Lower lobe of right lung (tissue), 2 donors: ENCODE results near the gene CCDC57. TPM values are rescaled to one million over a fixed set of nuclear protein-coding genes. Genes with fewer than 3 reads are reported as not detected.

ENCODE experiments used
- ATAC-seq, 2 donors: fragments of 200-7000 bp; cut with Tn5 transposase; one replicate each; pipeline ENCODE4 v1.9.1; 2020 to 2022; ENCODE audit warnings: mild to moderate bottlenecking in 2 of 2, moderate library complexity in 2 of 2
- DNase-seq: peaks from one replicate; pipeline ENCODE4 v3.0.0-alpha.2; 2020
- H3K27ac ChIP-seq: fragments of 200-600 bp; one replicate; pipeline ENCODE4 v1.8.0; 2022
- H3K27me3 ChIP-seq: fragments of 200-600 bp; one replicate; pipeline ENCODE4 v1.8.0; 2022; ENCODE audit warnings: low read depth
- H3K36me3 ChIP-seq: fragments of 200-600 bp; one replicate; pipeline ENCODE4 v1.8.0; 2022; ENCODE audit warnings: mild to moderate bottlenecking
- H3K4me1 ChIP-seq: fragments of 200-600 bp; one replicate; pipeline ENCODE4 v1.8.0; 2022
- H3K4me3 ChIP-seq: fragments of 200-600 bp; one replicate; pipeline ENCODE4 v1.8.0; 2022; ENCODE audit warnings: mild to moderate bottlenecking
- H3K9me3 ChIP-seq: fragments of 200-600 bp; one replicate; pipeline ENCODE4 v1.8.0; 2022
- CTCF ChIP-seq: fragments of 200-600 bp; IDR thresholded peaks from one replicate; pipeline ENCODE4 v1.8.0; 2022; ENCODE audit warnings: antibody characterized with exemption, mild to moderate bottlenecking
- intact Hi-C: fragments of 100-400 bp; cut with DNase I; formaldehyde crosslinking; loops from one replicate; pipeline ENCODE4 v1.11.0; 2022
- total RNA-seq: library from RNA; stranded (reverse); fragmentation: NEBNext Ultra II Directional; extraction: Animal tissue kit (Norgen Biotek cat#: 25700); gene quantifications from one replicate; pipeline ENCODE4 v1.2.1, GENCODE V29; 2021
- donor health status: DM: no; HTN: yes; CAD: no; lungs with severe emphysema.

Gene CCDC57
- total RNA-seq, 1 donor from 2014 or later: 63.4 TPM

DNA sequence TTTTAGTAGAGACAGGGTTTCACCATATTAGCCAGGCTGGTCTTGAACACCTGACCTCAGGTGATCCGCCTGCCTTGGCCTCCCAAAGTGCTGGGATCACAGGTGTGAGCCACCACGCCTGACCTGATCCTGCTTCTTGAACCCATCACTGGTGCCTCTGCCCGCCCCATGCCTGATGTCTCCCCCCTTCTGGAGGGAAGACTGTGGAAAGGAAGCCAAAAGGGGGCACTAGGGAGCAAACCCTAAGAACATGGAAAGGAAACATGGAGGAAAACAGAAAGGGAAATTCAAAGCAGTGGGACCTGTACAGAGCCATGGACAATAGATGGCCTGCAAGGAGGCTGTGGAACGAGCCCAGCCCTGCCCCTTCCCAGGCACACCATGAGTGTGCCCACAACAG is 83.5 kb downstream of the CCDC57 start:
- intact Hi-C loops: no loop called here
- Histone ChIP-seq H3K36me3 (no peaks in the 10 kb centered on the region), H3K9me3 (no peaks in the 10 kb centered on the region), H3K4me1 (no peaks in the 10 kb centered on the region), H3K27me3 (no peaks in the 10 kb centered on the region), H3K27ac (no peak overlapping the region), H3K4me3 (no peak overlapping the region)
- DNase-seq (no peak), ATAC-seq (no peak)
- no peak for TF ChIP-seq CTCF

GRCh38 chr17:82128287-82128686 is 84.4 kb downstream of the CCDC57 start:
- no peaks in the 10 kb centered on the region for H3K27me3 ChIP-seq
- ATAC-seq: no peak
- no peak overlapping the region for H3K27ac ChIP-seq
- peaks cover 2% of the 10 kb centered on the region for H3K36me3 ChIP-seq
- H3K4me3 ChIP-seq: no peak overlapping the region
- H3K9me3 ChIP-seq: no peaks in the 10 kb centered on the region
- no peaks in the 10 kb centered on the region for H3K4me1 ChIP-seq
- TF ChIP-seq CTCF: no peak
- no peak for DNase-seq
- intact Hi-C loops: no loop called here

DNA sequence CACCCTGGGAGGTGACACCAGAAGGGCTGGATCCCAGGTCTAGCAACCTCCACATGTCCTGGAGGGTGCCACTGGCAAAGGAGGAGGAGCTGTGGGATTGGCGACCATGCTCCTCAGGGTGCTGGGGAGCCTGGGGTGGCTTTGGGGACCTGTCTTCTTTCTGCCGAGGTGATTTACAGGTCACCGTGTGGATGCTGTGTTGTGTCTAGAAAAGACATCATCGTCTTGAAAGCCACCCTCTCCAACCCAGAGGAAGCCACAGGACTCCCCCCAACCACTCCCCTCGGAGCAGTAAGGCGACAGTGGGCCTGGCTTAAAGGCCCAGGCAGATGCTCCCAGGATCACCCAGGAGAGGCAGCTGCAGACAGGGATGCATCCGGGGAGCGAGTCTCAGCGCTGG is 84.9 kb downstream of the CCDC57 start:
- Histone ChIP-seq H3K27me3 (no peaks in the 10 kb centered on the region), H3K4me3 (no peak overlapping the region), H3K27ac (no peak overlapping the region), H3K36me3 (peaks cover 3% of the 10 kb centered on the region), H3K4me1 (no peaks in the 10 kb centered on the region), H3K9me3 (no peaks in the 10 kb centered on the region)
- ATAC-seq: no peak
- TF ChIP-seq CTCF: no peak
- intact Hi-C loops: no loop called here
- DNase-seq: no peak

DNA sequence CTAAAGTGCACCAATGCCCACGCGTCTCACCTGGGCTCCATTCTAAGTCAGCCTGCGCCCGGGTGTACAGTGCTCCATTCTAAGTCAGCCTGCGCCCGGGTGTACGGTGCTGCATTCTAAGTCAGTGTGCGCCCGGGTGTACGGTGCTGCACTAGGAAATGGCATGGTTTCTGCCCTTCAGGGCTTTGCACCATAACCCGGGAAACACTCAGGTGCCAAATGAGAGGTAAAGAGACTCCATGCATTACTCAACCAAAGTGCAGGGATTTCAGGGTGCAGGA is 85.4 kb downstream of the CCDC57 start:
- Histone ChIP-seq H3K9me3 (no peaks in the 10 kb centered on the region), H3K36me3 (peaks cover 3% of the 10 kb centered on the region), H3K4me1 (no peaks in the 10 kb centered on the region), H3K4me3 (no peak overlapping the region), H3K27ac (no peak overlapping the region), H3K27me3 (no peaks in the 10 kb centered on the region)
- no peak for TF ChIP-seq CTCF
- intact Hi-C loops: no loop called here
- DNase-seq (no peak), ATAC-seq (peak in 1 of 2 donors; percentile 7)

DNA sequence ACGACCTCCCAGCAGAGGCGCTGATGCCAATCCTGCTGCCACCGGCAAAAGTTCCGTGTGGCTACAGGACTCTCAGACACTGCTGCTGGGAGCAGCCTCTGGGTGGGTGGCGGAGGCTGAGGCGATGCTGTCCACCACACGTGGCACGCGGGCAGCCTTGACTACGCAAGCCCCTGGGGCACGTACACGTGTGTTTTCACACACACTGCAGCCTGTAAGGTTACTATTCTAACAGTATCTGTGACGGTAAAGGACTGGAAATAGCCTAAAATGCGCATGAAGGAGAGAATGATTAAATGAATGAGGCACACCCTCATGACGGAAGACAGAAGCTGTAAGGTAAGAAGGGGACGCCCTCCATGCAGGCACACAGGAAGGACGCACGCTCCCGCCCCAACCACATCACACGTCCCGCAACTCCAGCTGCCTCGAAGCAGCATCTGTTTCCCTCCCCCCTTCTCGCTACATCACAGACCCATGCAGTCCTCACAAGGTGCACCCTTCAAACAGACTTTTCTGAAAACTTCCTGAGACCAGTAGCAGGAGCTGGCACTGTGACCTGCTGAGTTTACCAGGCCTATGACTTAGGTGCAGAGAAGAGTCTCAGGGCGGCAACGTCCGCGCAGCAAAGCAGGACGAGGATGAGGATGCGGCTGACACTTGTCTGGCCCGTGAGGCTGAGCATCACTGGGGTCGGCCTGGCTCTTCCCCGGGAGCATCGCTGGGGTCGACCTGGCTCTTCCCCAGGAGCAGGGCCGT is 85.9 kb downstream of the CCDC57 start:
- intact Hi-C loops: no loop called here
- H3K27ac ChIP-seq: no peak overlapping the region
- no peak for TF ChIP-seq CTCF
- H3K4me1 ChIP-seq: no peaks in the 10 kb centered on the region
- H3K9me3 ChIP-seq: no peaks in the 10 kb centered on the region
- H3K4me3 ChIP-seq: no peak overlapping the region
- no peaks in the 10 kb centered on the region for H3K27me3 ChIP-seq
- DNase-seq (no peak), ATAC-seq (peak; percentile 31 to 40)
- peaks cover 3% of the 10 kb centered on the region for H3K36me3 ChIP-seq

DNA sequence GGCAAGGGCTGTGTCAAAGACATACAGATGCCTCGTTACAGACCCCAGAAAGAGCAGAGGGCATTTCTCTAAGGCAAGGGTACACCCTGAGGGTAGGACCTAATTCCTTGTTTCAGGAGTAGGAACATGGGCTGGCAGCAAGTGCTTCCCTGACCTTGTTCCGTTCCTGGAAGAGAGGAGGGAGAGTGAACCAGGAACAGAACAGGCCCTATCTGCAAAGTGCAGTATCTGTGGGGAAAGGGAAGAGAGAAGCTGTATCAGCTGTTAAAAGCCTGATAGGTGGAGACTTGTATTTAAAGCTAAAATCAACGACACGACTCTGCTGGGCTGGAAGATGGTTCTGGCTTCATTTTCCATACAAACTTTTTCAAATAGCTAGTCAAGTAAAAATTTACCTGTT is 88.5 kb downstream of the CCDC57 start:
- H3K27ac ChIP-seq: no peak overlapping the region
- no peak for ATAC-seq
- no peak for TF ChIP-seq CTCF
- H3K27me3 ChIP-seq: no peaks in the 10 kb centered on the region
- no peaks in the 10 kb centered on the region for H3K9me3 ChIP-seq
- H3K36me3 ChIP-seq: peaks cover 3% of the 10 kb centered on the region
- H3K4me1 ChIP-seq: peaks cover 7% of the 10 kb centered on the region
- DNase-seq: no peak
- H3K4me3 ChIP-seq: no peak overlapping the region
- intact Hi-C loops: no loop called here
